DND-41 (cell line): ENCODE measurements around the gene GRB2.
"Not testable (repeated sequence)": the region's sequence is repeated elsewhere in the genome, so short reads cannot be mapped to it uniquely, and the experiment has no call there.

Experiments used
- ATAC-seq: fragments of 200-7000 bp; cut with Tn5 transposase; 3 replicates; pipeline ENCODE4 v1.9.1; 2021; ENCODE audit warnings: low read depth; ENCODE audit not compliant: insufficient read depth
- DNase-seq: peaks from one replicate; pipeline ENCODE4 v3.0.0-alpha.2; 2020
- H2AFZ ChIP-seq: 2 replicates; pipeline ENCODE4 v1.6.0; 2012; ENCODE audit warnings: low read depth, low read length
- H3K27ac ChIP-seq: 2 replicates; pipeline ENCODE4 v1.5.1; 2012; ENCODE audit warnings: low read length, inconsistent platforms
- H3K27me3 ChIP-seq: fragments of 200-600 bp; sonication (generic); 2 replicates; pipeline ENCODE4 v1.6.0; 2012; ENCODE audit warnings: low read length, mild to moderate bottlenecking, inconsistent platforms; ENCODE audit not compliant: insufficient read depth, poor library complexity
- H3K36me3 ChIP-seq: 2 replicates; pipeline ENCODE4 v1.5.1; 2012; ENCODE audit warnings: low read length, inconsistent platforms; ENCODE audit not compliant: insufficient read depth
- H3K4me1 ChIP-seq: 2 replicates; pipeline ENCODE4 v1.5.1; 2012; ENCODE audit warnings: mild to moderate bottlenecking, low read length; ENCODE audit not compliant: insufficient read depth
- H3K4me2 ChIP-seq: 2 replicates; pipeline ENCODE4 v1.6.0; 2012; ENCODE audit warnings: mild to moderate bottlenecking, moderate library complexity, low read length, inconsistent platforms; ENCODE audit not compliant: insufficient read depth
- H3K4me3 ChIP-seq, 2 experiments: fragments of 200-600 bp in 1 of 2; shearing (Covaris generic) in 1 of 2; 2 replicates each; pipeline ENCODE4 v1.5.1; 2012 to 2016; ENCODE audit warnings: inconsistent platforms in 2 of 2, low read length in 2 of 2, mild to moderate bottlenecking in 2 of 2, low read depth in 1 of 2, moderate library complexity in 1 of 2
- H3K79me2 ChIP-seq: 2 replicates; pipeline ENCODE4 v1.6.0; 2012; ENCODE audit warnings: low read length, inconsistent platforms; ENCODE audit not compliant: insufficient read depth
- H3K9ac ChIP-seq: 2 replicates; pipeline ENCODE4 v1.6.0; 2012; ENCODE audit warnings: low read depth, mild to moderate bottlenecking, inconsistent platforms, low read length, moderate library complexity
- H3K9me3 ChIP-seq: 2 replicates; pipeline ENCODE4 v1.5.1; 2012; ENCODE audit warnings: low read length, moderate library complexity, mild to moderate bottlenecking, inconsistent platforms; ENCODE audit not compliant: insufficient read depth, severe bottlenecking
- H4K20me1 ChIP-seq: 2 replicates; pipeline ENCODE4 v1.6.0; 2012; ENCODE audit warnings: low read length; ENCODE audit not compliant: insufficient read depth
- CTCF ChIP-seq: IDR thresholded peaks from 2 replicates; pipeline ENCODE4 v1.5.1; 2012; ENCODE audit warnings: borderline replicate concordance, low read length, moderate library complexity, mild to moderate bottlenecking; ENCODE audit not compliant: poor library complexity, severe bottlenecking; ENCODE audit errors: extremely low read depth
- EZH2 ChIP-seq: IDR thresholded peaks from 3 replicates; pipeline ENCODE4 v1.6.1; 2012; ENCODE audit warnings: borderline replicate concordance, low read depth, mild to moderate bottlenecking, moderate library complexity, low read length, inconsistent platforms; ENCODE audit not compliant: severe bottlenecking

The GRB2 gene

GRCh38 chr17:75383842-75384195 is 21.7 kb downstream of the GRB2 start:
- Histone ChIP-seq H4K20me1 (peaks cover 70% of the 10 kb centered on the region), H3K27me3 (no peaks in the 10 kb centered on the region), H2AFZ (no peak overlapping the region), H3K4me1 (peaks cover 4% of the 10 kb centered on the region), H3K79me2 (peaks cover 100% of the 10 kb centered on the region), H3K27ac (peak overlapping the region; percentile 2; the same call in 1 of the 2 replicates), H3K4me2 (no peak overlapping the region), H3K9ac (no peak overlapping the region), H3K9me3 (no peaks in the 10 kb centered on the region), H3K36me3 (peaks cover 53% of the 10 kb centered on the region), H3K4me3 (no peak overlapping the region)
- TF ChIP-seq CTCF (no peak), EZH2 (no peak)
- no peak for ATAC-seq
- DNase-seq = no peak

GRCh38 chr17:75380750-75381149 is 24.7 kb downstream of the GRB2 start:
- peaks cover 99% of the 10 kb centered on the region for H3K79me2 ChIP-seq
- H2AFZ ChIP-seq = no peak overlapping the region
- H3K27ac ChIP-seq = no peak overlapping the region
- no peaks in the 10 kb centered on the region for H3K9me3 ChIP-seq
- no peak overlapping the region for H3K9ac ChIP-seq
- H3K27me3 ChIP-seq = no peaks in the 10 kb centered on the region
- ATAC-seq (no peak), DNase-seq (no peak)
- no peaks in the 10 kb centered on the region for H3K4me1 ChIP-seq
- no peak overlapping the region for H3K4me3 ChIP-seq
- peaks cover 67% of the 10 kb centered on the region for H4K20me1 ChIP-seq
- H3K36me3 ChIP-seq = peaks cover 47% of the 10 kb centered on the region
- no peak overlapping the region for H3K4me2 ChIP-seq
- no peak for TF ChIP-seq EZH2
- no peak for TF ChIP-seq CTCF

- TF ChIP-seq CTCF (no peak), EZH2 (no peak)
- no peaks in the 10 kb centered on the region for H3K27me3 ChIP-seq
- ATAC-seq (no peak), DNase-seq (no peak)
- peaks cover 63% of the 10 kb centered on the region for H4K20me1 ChIP-seq
- no peak overlapping the region for H3K4me2 ChIP-seq
- H3K9me3 ChIP-seq = no peaks in the 10 kb centered on the region
- H2AFZ ChIP-seq = no peak overlapping the region
- H3K9ac ChIP-seq = no peak overlapping the region
- no peak overlapping the region for H3K4me3 ChIP-seq
- H3K79me2 ChIP-seq = peaks cover 98% of the 10 kb centered on the region
- H3K4me1 ChIP-seq = no peaks in the 10 kb centered on the region
- no peak overlapping the region for H3K27ac ChIP-seq
- H3K36me3 ChIP-seq = peaks cover 46% of the 10 kb centered on the region
Observed at GRCh38 chr17:75380315-75380714, 25.2 kb downstream of the GRB2 start.

- not testable (repeated sequence) for DNase-seq, ATAC-seq, H3K27ac ChIP-seq, H3K4me1 ChIP-seq, H2AFZ ChIP-seq, H3K4me3 ChIP-seq, H3K27me3 ChIP-seq, H3K9me3 ChIP-seq, H3K9ac ChIP-seq, H3K4me2 ChIP-seq
- H3K79me2 ChIP-seq = peaks cover 98% of the 10 kb centered on the region
- H4K20me1 ChIP-seq = peaks cover 63% of the 10 kb centered on the region
- peaks cover 51% of the 10 kb centered on the region for H3K36me3 ChIP-seq
Observed at GRCh38 chr17:75379426-75379825, 26.1 kb downstream of the GRB2 start.
